HEK293 (cell line): ENCODE data around the gene CCNY.
A peak's percentile ranks its signal among the peaks of the same experiment; 100 is the strongest.

ENCODE experiments used
- EGR2 ChIP-seq: fragments of 450-650 bp; formaldehyde crosslinking; IDR thresholded peaks from 2 replicates; pipeline ENCODE4 v1.5.1; 2016; ENCODE audit warnings: low read depth, missing biosample characterization, missing genetic modification characterization
- GLIS2 ChIP-seq: fragments of 450-650 bp; formaldehyde crosslinking; IDR thresholded peaks from 2 replicates; pipeline ENCODE4 v1.5.1; 2016; ENCODE audit warnings: missing biosample characterization, missing genetic modification characterization
- KLF8 ChIP-seq: fragments of 450-650 bp; formaldehyde crosslinking; IDR thresholded peaks from 2 replicates; pipeline ENCODE4 v1.5.1; 2016; ENCODE audit warnings: missing biosample characterization, missing genetic modification characterization
- SP2 ChIP-seq: fragments of 450-650 bp; formaldehyde crosslinking; IDR thresholded peaks from 2 replicates; pipeline ENCODE4 v1.5.1; 2016; ENCODE audit warnings: missing biosample characterization, missing genetic modification characterization
- TCF7L2 ChIP-seq: IDR thresholded peaks from 2 replicates; pipeline ENCODE4 v1.6.1; 2011; ENCODE audit warnings: low read depth, mild to moderate bottlenecking, inconsistent platforms, low read length, moderate library complexity, borderline replicate concordance
- WT1 ChIP-seq: fragments of 450-650 bp; formaldehyde crosslinking; IDR thresholded peaks from 2 replicates; pipeline ENCODE4 v1.5.1; 2016; ENCODE audit warnings: missing biosample characterization, missing genetic modification characterization
- ZBTB11 ChIP-seq: fragments of 450-650 bp; formaldehyde crosslinking; conservative IDR thresholded peaks from 2 replicates; pipeline ENCODE4 v1.5.1; 2016; ENCODE audit warnings: low read depth, missing biosample characterization, missing genetic modification characterization
- ZBTB20 ChIP-seq: fragments of 450-650 bp; formaldehyde crosslinking; IDR thresholded peaks from 2 replicates; pipeline ENCODE4 v1.5.1; 2016; ENCODE audit warnings: missing biosample characterization, missing genetic modification characterization
- ZBTB44 ChIP-seq: fragments of 450-650 bp; IDR thresholded peaks from 2 replicates; pipeline ENCODE4 v1.5.1; 2018; ENCODE audit warnings: missing biosample characterization, mild to moderate bottlenecking, missing genetic modification characterization
- ZBTB48 ChIP-seq: fragments of 450-650 bp; formaldehyde crosslinking; IDR thresholded peaks from 2 replicates; pipeline ENCODE4 v1.5.1; 2016; ENCODE audit warnings: missing biosample characterization, missing genetic modification characterization
- ZFHX2 ChIP-seq: fragments of 450-650 bp; formaldehyde crosslinking; conservative IDR thresholded peaks from 2 replicates; pipeline ENCODE4 v1.5.1; 2016; ENCODE audit warnings: missing biosample characterization, missing genetic modification characterization
- ZNF23 ChIP-seq: fragments of 450-650 bp; formaldehyde crosslinking; IDR thresholded peaks from 2 replicates; pipeline ENCODE4 v1.5.1; 2016; ENCODE audit warnings: missing biosample characterization, missing genetic modification characterization, borderline replicate concordance
- ZNF266 ChIP-seq: fragments of 450-650 bp; formaldehyde crosslinking; IDR thresholded peaks from 2 replicates; pipeline ENCODE4 v1.5.1; 2016; ENCODE audit warnings: missing biosample characterization, missing genetic modification characterization, low read depth
- ZNF311 ChIP-seq: fragments of 450-650 bp; formaldehyde crosslinking; IDR thresholded peaks from 2 replicates; pipeline ENCODE4 v1.5.1; 2017; ENCODE audit warnings: missing biosample characterization, missing genetic modification characterization, borderline replicate concordance
- ZNF37A ChIP-seq: fragments of 450-650 bp; IDR thresholded peaks from 2 replicates; pipeline ENCODE4 v1.5.1; 2018; ENCODE audit warnings: missing biosample characterization, missing genetic modification characterization
- ZNF404 ChIP-seq: fragments of 450-650 bp; formaldehyde crosslinking; IDR thresholded peaks from 2 replicates; pipeline ENCODE4 v1.5.1; 2017; ENCODE audit warnings: missing biosample characterization, missing genetic modification characterization
- ZNF530 ChIP-seq: fragments of 450-650 bp; formaldehyde crosslinking; IDR thresholded peaks from 2 replicates; pipeline ENCODE4 v1.5.1; 2016; ENCODE audit warnings: low read depth, missing biosample characterization, missing genetic modification characterization
- ZNF585B ChIP-seq: fragments of 450-650 bp; formaldehyde crosslinking; IDR thresholded peaks from 2 replicates; pipeline ENCODE4 v1.5.1; 2016; ENCODE audit warnings: missing biosample characterization, missing genetic modification characterization
- ZNF600 ChIP-seq: fragments of 450-650 bp; formaldehyde crosslinking; IDR thresholded peaks from 2 replicates; pipeline ENCODE4 v1.5.1; 2016; ENCODE audit warnings: missing biosample characterization, missing genetic modification characterization
- ZNF610 ChIP-seq: fragments of 450-650 bp; formaldehyde crosslinking; IDR thresholded peaks from 2 replicates; pipeline ENCODE4 v1.5.1; 2016; ENCODE audit warnings: missing biosample characterization, missing genetic modification characterization, borderline replicate concordance
- ZNF629 ChIP-seq: fragments of 450-650 bp; formaldehyde crosslinking; IDR thresholded peaks from 2 replicates; pipeline ENCODE4 v1.5.1; 2017; ENCODE audit warnings: missing biosample characterization, missing genetic modification characterization
- ZNF677 ChIP-seq: fragments of 450-650 bp; IDR thresholded peaks from 2 replicates; pipeline ENCODE4 v1.5.0; 2018; ENCODE audit warnings: missing biosample characterization, mild to moderate bottlenecking, missing genetic modification characterization, moderate library complexity
- ZNF76 ChIP-seq: fragments of 450-650 bp; formaldehyde crosslinking; IDR thresholded peaks from 2 replicates; pipeline ENCODE4; 2016; ENCODE audit warnings: low read depth, missing biosample characterization, missing genetic modification characterization, borderline replicate concordance
- ZSCAN30 ChIP-seq: fragments of 450-650 bp; IDR thresholded peaks from 2 replicates; pipeline ENCODE4 v1.5.1; 2018; ENCODE audit warnings: missing biosample characterization, mild to moderate bottlenecking, missing genetic modification characterization, moderate library complexity
- ZSCAN4 ChIP-seq: fragments of 450-650 bp; formaldehyde crosslinking; IDR thresholded peaks from 2 replicates; pipeline ENCODE4 v1.5.1; 2017; ENCODE audit warnings: missing biosample characterization, missing genetic modification characterization
- ZXDB ChIP-seq: fragments of 450-650 bp; formaldehyde crosslinking; IDR thresholded peaks from 2 replicates; pipeline ENCODE4 v1.5.1; 2016; ENCODE audit warnings: missing biosample characterization, missing genetic modification characterization
- TF ChIP-seq, protein P1 (sequence below): fragments of 450-650 bp; formaldehyde crosslinking; IDR thresholded peaks from 2 replicates; pipeline ENCODE4 v1.5.1; 2016; ENCODE audit warnings: missing biosample characterization, missing genetic modification characterization
- TF ChIP-seq, protein P2 (sequence below): fragments of 450-650 bp; formaldehyde crosslinking; IDR thresholded peaks from 2 replicates; pipeline ENCODE4 v1.5.1; 2016; ENCODE audit warnings: missing biosample characterization, missing genetic modification characterization

The CCNY gene

DNA sequence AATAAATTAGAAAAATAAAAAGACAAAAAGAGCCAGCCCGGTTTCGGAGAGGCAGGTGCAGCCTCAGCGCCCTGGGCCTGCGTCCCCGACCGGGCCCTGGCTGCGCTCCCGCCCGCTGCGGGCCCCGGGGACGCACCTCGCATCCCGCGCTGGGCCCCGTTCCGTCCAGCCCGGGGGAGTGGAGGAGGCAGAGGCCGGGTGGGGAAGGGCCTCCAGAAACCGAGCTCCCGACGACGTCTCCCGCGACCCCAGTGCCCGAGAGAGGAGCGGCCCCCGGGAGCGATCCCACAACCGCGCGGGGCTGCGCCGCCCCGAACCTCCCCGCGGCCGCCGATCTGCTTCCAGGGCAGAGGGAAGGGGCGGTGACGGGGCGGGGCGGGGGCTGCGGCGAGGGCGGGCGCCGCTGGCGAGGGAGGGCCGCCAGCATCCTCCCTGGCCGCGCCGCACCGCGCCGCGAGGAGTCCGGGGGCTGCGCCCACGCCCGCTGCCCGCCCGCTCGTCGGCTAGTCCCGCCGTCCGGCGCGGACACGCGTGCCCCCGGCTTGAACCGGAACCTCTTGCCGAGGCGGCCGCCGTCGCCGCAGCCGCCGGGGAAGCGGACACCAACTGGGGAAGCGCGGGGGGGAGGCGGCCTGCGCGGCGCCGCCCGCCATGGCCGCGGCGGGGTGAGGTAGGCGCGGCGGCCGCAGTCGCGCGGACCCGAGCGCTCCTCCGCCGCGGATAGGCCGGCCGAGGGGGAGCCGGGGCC lies at the start of gene CCNY (continued):
- TF ChIP-seq ZBTB11: peak; percentile 72
- TF ChIP-seq GLIS2 (tag by site-specific recombination): peak; percentile 79
- TF ChIP-seq, protein P1, sequence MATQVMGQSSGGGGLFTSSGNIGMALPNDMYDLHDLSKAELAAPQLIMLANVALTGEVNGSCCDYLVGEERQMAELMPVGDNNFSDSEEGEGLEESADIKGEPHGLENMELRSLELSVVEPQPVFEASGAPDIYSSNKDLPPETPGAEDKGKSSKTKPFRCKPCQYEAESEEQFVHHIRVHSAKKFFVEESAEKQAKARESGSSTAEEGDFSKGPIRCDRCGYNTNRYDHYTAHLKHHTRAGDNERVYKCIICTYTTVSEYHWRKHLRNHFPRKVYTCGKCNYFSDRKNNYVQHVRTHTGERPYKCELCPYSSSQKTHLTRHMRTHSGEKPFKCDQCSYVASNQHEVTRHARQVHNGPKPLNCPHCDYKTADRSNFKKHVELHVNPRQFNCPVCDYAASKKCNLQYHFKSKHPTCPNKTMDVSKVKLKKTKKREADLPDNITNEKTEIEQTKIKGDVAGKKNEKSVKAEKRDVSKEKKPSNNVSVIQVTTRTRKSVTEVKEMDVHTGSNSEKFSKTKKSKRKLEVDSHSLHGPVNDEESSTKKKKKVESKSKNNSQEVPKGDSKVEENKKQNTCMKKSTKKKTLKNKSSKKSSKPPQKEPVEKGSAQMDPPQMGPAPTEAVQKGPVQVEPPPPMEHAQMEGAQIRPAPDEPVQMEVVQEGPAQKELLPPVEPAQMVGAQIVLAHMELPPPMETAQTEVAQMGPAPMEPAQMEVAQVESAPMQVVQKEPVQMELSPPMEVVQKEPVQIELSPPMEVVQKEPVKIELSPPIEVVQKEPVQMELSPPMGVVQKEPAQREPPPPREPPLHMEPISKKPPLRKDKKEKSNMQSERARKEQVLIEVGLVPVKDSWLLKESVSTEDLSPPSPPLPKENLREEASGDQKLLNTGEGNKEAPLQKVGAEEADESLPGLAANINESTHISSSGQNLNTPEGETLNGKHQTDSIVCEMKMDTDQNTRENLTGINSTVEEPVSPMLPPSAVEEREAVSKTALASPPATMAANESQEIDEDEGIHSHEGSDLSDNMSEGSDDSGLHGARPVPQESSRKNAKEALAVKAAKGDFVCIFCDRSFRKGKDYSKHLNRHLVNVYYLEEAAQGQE (tag by site-specific recombination): 0 out of 2 replicates have a peak, but pooled peaks have one; percentile 23
- TF ChIP-seq ZFHX2 (tag by site-specific recombination): peak; percentile 39; the same call in 1 of the 2 replicates
- no peak for TF ChIP-seq ZNF585B (tag by site-specific recombination)
- TF ChIP-seq ZNF37A (tag by site-specific recombination): no peak
- 0 out of 2 replicates have a peak, but pooled peaks have one; percentile 34 for TF ChIP-seq ZNF629 (tag by site-specific recombination)
- TF ChIP-seq ZNF677 (tag by site-specific recombination): no peak
- TF ChIP-seq ZXDB (tag by site-specific recombination): peak; percentile 54; the same call in 1 of the 2 replicates
- peak; percentile 73; the same call in 1 of the 2 replicates for TF ChIP-seq KLF8 (tag by site-specific recombination)
- no peak for TF ChIP-seq ZNF23 (tag by site-specific recombination)
- TF ChIP-seq ZBTB44 (tag by site-specific recombination): no peak
- TF ChIP-seq TCF7L2: no peak
- TF ChIP-seq ZSCAN30 (tag by site-specific recombination): 0 out of 2 replicates have a peak, but pooled peaks have one; percentile 11
- TF ChIP-seq ZNF530 (tag by site-specific recombination): no peak
- TF ChIP-seq, protein P2, sequence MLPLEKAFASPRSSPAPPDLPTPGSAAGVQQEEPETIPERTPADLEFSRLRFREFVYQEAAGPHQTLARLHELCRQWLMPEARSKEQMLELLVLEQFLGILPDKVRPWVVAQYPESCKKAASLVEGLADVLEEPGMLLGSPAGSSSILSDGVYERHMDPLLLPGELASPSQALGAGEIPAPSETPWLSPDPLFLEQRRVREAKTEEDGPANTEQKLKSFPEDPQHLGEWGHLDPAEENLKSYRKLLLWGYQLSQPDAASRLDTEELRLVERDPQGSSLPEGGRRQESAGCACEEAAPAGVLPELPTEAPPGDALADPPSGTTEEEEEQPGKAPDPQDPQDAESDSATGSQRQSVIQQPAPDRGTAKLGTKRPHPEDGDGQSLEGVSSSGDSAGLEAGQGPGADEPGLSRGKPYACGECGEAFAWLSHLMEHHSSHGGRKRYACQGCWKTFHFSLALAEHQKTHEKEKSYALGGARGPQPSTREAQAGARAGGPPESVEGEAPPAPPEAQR (tag by site-specific recombination): no peak
- 0 out of 2 replicates have a peak, but pooled peaks have one; percentile 53 for TF ChIP-seq ZNF610
- TF ChIP-seq ZNF266 (tag by site-specific recombination): 0 out of 2 replicates have a peak, but pooled peaks have one; percentile 17
- TF ChIP-seq ZNF311: no peak
- peak; percentile 64 for TF ChIP-seq SP2 (tag by site-specific recombination)
- TF ChIP-seq ZNF404 (tag by site-specific recombination): no peak
- TF ChIP-seq ZBTB20 (tag by site-specific recombination): peak; percentile 94
- TF ChIP-seq WT1 (tag by site-specific recombination): peak; percentile 40; the same call in 1 of the 2 replicates
- 0 out of 2 replicates have a peak, but pooled peaks have one; percentile 10 for TF ChIP-seq EGR2 (tag by site-specific recombination)
- TF ChIP-seq ZSCAN4 (tag by site-specific recombination): no peak
- TF ChIP-seq ZNF76: peak; percentile 94
- peak; percentile 62 for TF ChIP-seq ZNF600 (tag by site-specific recombination)
- no peak for TF ChIP-seq ZBTB48 (tag by site-specific recombination)
